ENCODE results near the gene GNGT1. TPM values are rescaled to one million over a fixed set of nuclear protein-coding genes. Genes with fewer than 3 reads are reported as not detected.

GNGT1 gene
- total and polyA plus RNA-seq, 4 donors: not detected

- ATAC-seq (ENCODE audit: insufficient read depth, low FRiP score): no peak
- no peak for TF ChIP-seq CTCF (IDR thresholded peaks at IDR 0.05; ENCODE audit: control extremely low read depth, extremely low read depth)
- H3K27ac ChIP-seq (ENCODE audit: low read depth in 1 of 2, low read length in 1 of 2): no peak overlapping the region
- no peaks in the 10 kb centered on the region for H3K9me3 ChIP-seq (ENCODE audit: control insufficient read depth in 4 of 4, insufficient read depth in 3 of 4, low read length in 3 of 4)
- peaks cover 0 to 1% (median 0%) of the 10 kb centered on the region in 5 donors for H3K4me1 ChIP-seq (ENCODE audit: control insufficient read depth in 5 of 5, insufficient read depth in 5 of 5, low read length in 5 of 5)
- no peak overlapping the region for H3K9ac ChIP-seq (ENCODE audit: insufficient read depth in 1 of 2, low read length in 2 of 2)
- 90 to 93% methylated on average over 1 of the region's 1 CpG for WGBS, 2 donors
- no peak for DNase-seq
- H3K4me3 ChIP-seq: no peak overlapping the region
- no peaks in the 10 kb centered on the region for H3K27me3 ChIP-seq (ENCODE audit: control insufficient read depth in 3 of 3, insufficient read depth in 3 of 3, low read length in 2 of 3)
- H3K36me3 ChIP-seq (ENCODE audit: control insufficient read depth in 4 of 4, insufficient read depth in 4 of 4, low read length in 4 of 4): no peaks in the 10 kb centered on the region
Observed at GRCh38 chr7:93957767-93958166, 51.4 kb downstream of the GNGT1 start.

GRCh38 chr7:93958216-93958615, 51.8 kb downstream of the GNGT1 start:
- 84 to 85% methylated on average over 3 of the region's 3 CpGs for WGBS, 2 donors

GRCh38 chr7:93958651-93959050, 52.3 kb downstream of the GNGT1 start:
- ATAC-seq (ENCODE audit: insufficient read depth, low FRiP score) (no peak), DNase-seq (no peak)
- TF ChIP-seq CTCF (IDR thresholded peaks at IDR 0.05; ENCODE audit: control extremely low read depth, extremely low read depth): no peak
- Histone ChIP-seq H3K27me3 (ENCODE audit: control insufficient read depth in 3 of 3, insufficient read depth in 3 of 3, low read length in 2 of 3) (no peaks in the 10 kb centered on the region), H3K4me3 (no peak overlapping the region), H3K4me1 (ENCODE audit: control insufficient read depth in 5 of 5, insufficient read depth in 5 of 5, low read length in 5 of 5) (peaks cover 0 to 1% (median 0%) of the 10 kb centered on the region in 5 donors), H3K27ac (ENCODE audit: low read depth in 1 of 2, low read length in 1 of 2) (no peak overlapping the region), H3K9ac (ENCODE audit: insufficient read depth in 1 of 2, low read length in 2 of 2) (no peak overlapping the region), H3K36me3 (ENCODE audit: control insufficient read depth in 4 of 4, insufficient read depth in 4 of 4, low read length in 4 of 4) (no peaks in the 10 kb centered on the region), H3K9me3 (ENCODE audit: control insufficient read depth in 4 of 4, insufficient read depth in 3 of 4, low read length in 3 of 4) (no peaks in the 10 kb centered on the region)
- WGBS, 2 donors: 72 to 79% methylated on average over 3 of the region's 3 CpGs

More at GRCh38 chr7:93958216-93958615, 51.8 kb downstream of the GNGT1 start:
- no peaks in the 10 kb centered on the region for H3K9me3 ChIP-seq (ENCODE audit: control insufficient read depth in 4 of 4, insufficient read depth in 3 of 4, low read length in 3 of 4)
- no peaks in the 10 kb centered on the region for H3K36me3 ChIP-seq (ENCODE audit: control insufficient read depth in 4 of 4, insufficient read depth in 4 of 4, low read length in 4 of 4)
- H3K9ac ChIP-seq (ENCODE audit: insufficient read depth in 1 of 2, low read length in 2 of 2): no peak overlapping the region
- H3K4me3 ChIP-seq: no peak overlapping the region
- no peak for TF ChIP-seq CTCF (IDR thresholded peaks at IDR 0.05; ENCODE audit: control extremely low read depth, extremely low read depth)
- H3K4me1 ChIP-seq (ENCODE audit: control insufficient read depth in 5 of 5, insufficient read depth in 5 of 5, low read length in 5 of 5): peaks cover 0 to 1% (median 0%) of the 10 kb centered on the region in 5 donors
- H3K27ac ChIP-seq (ENCODE audit: low read depth in 1 of 2, low read length in 1 of 2): no peak overlapping the region
- DNase-seq (no peak), ATAC-seq (ENCODE audit: insufficient read depth, low FRiP score) (no peak)
- no peaks in the 10 kb centered on the region for H3K27me3 ChIP-seq (ENCODE audit: control insufficient read depth in 3 of 3, insufficient read depth in 3 of 3, low read length in 2 of 3)

Small RNA genes lying within 50 kb of the gene (small RNA-seq; reads per million reads assigned to genes)
- gene AC002076.2 (ENCODE audit: low replicate concordance): not detected

Other genes with a start within 250 kb of the GNGT1 start
- 1 to 10 TPM; 3.9 to 4.9 TPM for gene TFPI2, start 15.8 kb upstream of the GNGT1 start, total RNA-seq
- gene TFPI2, start 15.8 kb upstream of the GNGT1 start, polyA plus RNA-seq: 10 to 100 TPM in 1 of 2 donors, 1 to 10 TPM in 1; 8.5 to 11.8 TPM
- 10 to 100 TPM; 18.4 to 31.8 TPM for gene GNG11, start 15.2 kb downstream of the GNGT1 start, total RNA-seq
- gene GNG11, start 15.2 kb downstream of the GNGT1 start, polyA plus RNA-seq: 10 to 100 TPM; 21.9 to 39.0 TPM
- 10 to 100 TPM; 19.7 to 45.4 TPM for gene BET1, start 97.8 kb downstream of the GNGT1 start, total RNA-seq
- 10 to 100 TPM; 17.6 to 21.7 TPM for gene BET1, start 97.8 kb downstream of the GNGT1 start, polyA plus RNA-seq